Mesenteric fat pad (tissue), 1 donor: ENCODE data around the gene SAMD4A. TPM values are rescaled to one million over a fixed set of nuclear protein-coding genes. Genes with fewer than 3 reads are reported as not detected.
"Not testable (repeated sequence)": the region's sequence is repeated elsewhere in the genome, so short reads cannot be mapped to it uniquely, and the experiment has no call there.

Experiments
- DNase-seq: peaks from one replicate; pipeline ENCODE4 v3.0.0-alpha.2; 2020; ENCODE audit warnings: low spot score
- total RNA-seq: library from RNA; stranded (reverse); fragmentation: NEBNext Ultra II Directional; extraction: Animal tissue kit (Norgen Biotek cat#: 25700); gene quantifications from one replicate; pipeline ENCODE4 v1.2.1, GENCODE V29; 2021
- donor health status: DM: yes; HTN: yes; CAD: no.

Gene SAMD4A
- total RNA-seq, 1 donor from 2014 or later: 110 TPM

DNA sequence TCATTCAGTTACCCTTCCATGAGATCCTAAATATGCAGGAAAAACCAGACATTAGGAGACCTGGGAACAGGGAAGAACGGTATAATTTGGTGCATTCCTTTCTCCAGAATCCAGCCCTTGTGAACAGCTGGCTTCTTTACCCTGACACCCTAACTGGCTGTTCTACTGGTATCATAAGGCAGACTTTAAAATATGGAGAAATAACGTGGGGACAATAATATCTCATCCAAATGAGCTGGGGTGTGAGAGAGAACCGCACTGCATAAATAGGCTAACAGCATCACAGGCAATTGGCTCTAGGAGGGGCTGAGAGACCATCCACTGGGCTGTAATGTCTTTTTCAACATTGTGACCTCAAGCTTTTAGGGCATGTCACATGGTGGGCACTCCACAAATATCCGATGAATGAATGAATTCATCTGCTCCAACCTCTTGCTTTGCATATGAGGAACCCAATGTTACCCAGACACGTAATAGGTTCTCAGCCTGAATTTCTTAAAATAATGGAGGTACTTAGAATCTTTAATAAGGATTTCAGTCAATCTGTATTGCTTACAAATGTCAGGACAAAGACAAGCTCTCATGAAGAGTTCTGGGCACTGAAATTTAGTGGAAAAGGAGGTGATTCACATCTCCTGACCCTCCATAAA lies 157.9 kb downstream of the SAMD4A start:
- no peak for DNase-seq

- DNase-seq: no peak
Measured at GRCh38 chr14:54725998-54726397, 159.1 kb downstream of the SAMD4A start.

DNA sequence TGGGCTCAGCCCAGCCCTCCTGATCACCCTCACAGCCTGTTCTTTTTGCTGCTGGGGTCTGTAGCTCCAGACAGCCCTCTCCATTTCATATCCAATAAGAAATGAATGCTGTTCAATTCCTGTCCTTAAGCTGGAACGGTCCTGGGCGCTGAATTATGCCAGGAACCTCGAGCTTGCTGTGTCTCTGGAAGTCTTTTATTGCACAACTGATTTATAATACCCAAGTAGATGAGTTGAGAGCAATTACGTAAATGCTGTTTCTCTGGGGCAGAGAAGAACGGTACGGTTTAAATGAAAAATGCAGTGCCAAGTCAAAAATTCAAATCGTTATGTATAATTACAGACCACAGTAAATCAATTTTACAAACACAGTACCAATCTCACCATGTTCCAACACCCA lies 161.0 kb downstream of the SAMD4A start:
- no peak for DNase-seq

DNA sequence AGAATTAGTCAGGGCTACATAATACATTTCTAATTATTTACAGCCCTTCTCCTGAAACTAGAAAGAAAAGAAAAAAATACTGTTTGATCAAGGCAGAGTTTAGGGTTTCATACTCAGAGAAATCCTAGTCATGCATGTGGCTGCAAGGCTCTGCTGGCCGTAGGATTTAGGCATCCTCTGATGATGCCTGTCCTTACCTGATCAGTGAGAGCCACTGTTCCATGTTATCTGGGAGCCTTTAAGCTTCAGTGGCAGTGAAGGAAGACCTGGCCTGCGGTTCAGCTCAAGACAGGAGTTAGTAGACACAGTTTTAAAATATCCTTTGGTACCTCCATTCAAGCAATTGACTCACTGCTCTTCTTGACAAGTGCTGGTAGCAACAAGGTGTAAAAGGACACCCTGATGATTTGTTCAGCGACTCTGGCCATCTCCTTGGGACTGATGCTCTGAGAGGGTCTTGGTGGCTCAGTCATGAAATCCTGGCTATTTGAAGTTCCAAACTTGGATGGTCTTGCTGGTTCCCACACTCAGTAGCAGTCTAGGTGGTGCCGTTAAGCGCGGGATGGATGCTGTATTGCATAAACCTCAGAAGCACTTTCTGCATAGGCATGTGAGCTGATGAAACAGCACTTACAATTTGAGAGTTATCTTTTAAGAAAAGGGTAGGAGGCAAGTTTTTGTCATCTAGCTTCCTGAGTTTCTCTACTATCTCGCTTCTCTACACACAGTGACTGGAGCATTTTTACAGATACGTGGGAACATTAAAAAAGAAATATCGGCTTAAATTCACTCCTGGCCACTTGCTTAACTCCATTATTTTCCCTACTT lies 162.0 kb downstream of the SAMD4A start:
- no peak for DNase-seq

GRCh38 chr14:54730156-54730961 lies 163.4 kb downstream of the SAMD4A start:
- DNase-seq: no peak

GRCh38 chr14:54734966-54735365 lies 168.0 kb downstream of the SAMD4A start:
- DNase-seq: no peak

GRCh38 chr14:54735424-54735823 lies 168.5 kb downstream of the SAMD4A start:
- DNase-seq: no peak

DNA sequence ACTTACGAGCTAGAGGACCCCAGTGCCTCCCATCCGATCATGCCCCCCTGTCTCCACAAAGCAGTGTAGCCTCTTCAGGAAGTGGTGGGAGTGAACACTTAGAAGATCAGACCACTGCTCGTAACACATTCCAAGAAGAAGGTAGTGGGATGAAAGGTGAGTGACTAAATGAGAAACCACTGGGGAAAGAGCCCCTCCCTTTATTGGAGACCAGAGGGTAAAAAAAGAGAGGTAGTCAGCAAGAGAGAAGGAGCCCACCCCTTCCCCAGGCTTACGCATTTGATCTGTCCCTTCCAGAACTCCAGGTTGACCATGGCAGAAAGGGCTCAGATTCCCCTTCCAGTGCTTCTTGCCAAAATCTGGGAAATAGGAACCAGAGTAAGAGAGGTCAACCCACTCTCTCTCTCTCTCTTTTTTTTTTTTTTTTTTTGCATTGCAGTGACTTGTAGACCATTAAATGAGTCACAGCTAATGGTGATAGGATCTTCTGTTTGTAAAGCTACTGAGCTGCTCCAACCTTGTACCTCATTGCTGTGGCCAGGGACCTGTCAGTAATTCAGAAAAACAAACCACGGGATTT lies 170.3 kb downstream of the SAMD4A start:
- DNase-seq: no peak

- DNase-seq: no peak
Measured at GRCh38 chr14:54738009-54738408, 171.1 kb downstream of the SAMD4A start.

- DNase-seq: no peak
Measured at GRCh38 chr14:54739514-54739913, 172.6 kb downstream of the SAMD4A start.

DNA sequence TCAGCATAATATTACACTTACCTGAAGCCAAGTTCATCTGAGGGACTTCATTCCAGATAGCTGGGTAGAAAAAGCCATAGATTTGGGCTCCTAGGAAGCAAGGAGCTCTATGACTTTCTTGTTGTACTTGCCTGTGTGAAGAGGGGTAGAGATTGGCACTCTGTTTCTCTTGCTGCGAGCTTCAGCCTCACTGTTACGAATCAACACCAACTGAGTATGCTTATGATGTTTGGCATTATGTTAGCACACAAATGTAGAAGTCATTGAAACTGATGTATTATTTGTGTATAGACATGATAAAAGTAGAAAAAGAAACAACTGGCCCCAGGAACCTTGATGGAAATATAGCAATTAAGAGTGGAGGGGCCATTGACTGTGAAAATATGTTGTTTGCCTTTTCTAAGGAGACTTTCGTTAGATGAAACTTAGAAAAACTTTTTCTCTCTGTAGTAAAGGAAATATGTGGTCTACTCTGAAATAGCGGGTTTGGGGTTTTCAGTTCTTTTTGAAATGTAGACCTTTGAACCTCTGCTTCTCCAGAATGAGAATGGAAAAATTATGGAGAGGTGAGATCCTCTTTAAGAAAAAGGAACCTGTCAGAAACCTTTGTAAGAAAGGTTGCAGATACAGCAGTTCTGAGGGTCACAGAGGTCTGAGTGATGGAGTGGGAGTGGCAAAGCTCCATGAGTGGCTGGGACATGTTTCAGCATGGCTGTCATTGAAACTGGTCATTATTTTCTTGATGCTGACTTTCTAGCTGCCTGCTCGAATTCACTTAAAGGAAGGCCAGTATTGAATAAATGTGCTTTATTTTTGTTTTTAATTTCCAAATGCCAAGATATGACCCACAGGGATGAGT lies 175.8 kb downstream of the SAMD4A start:
- DNase-seq: no peak

DNA sequence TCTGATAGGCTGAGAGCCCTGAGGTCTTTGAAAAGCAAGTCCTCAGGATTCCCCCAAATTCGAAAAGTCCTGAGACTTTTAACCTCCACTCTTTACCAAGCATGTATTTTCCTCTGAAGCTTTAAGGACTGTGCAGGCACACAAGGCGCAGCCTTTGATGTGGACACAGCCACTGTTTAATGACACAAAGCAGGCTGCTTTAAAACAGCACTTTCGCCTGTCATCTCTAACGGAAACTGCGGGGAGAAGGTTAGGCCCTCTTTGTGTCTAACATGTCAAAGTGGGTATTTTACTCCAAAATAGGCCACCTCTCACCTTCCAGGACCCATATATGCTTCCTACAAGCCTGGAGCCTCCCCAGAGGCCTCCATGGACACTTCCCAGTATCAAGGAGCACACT lies 176.5 kb downstream of the SAMD4A start:
- no peak for DNase-seq

- no peak for DNase-seq
Measured at GRCh38 chr14:54746019-54746418, 179.1 kb downstream of the SAMD4A start.

DNA sequence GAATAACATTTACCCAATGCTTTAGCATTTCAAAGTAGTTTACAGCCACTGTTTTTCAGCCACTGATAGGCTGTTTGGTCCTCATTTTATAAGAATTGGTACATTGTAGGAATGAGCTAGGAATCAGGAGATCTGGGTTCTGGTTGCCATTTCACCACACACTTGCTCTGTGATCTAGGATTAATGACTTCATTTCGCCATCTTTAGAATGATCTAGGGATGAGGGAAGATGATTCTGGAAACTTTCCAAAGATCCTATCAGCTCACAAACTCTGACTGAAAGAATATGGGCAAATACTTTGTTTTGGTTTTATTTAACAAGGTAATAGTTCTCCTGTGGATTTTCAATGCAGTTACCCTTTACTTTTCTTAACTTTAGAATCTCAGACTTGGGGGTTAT lies 180.7 kb downstream of the SAMD4A start:
- DNase-seq: no peak

GRCh38 chr14:54749180-54749579 lies 182.3 kb downstream of the SAMD4A start:
- DNase-seq: no peak

DNA sequence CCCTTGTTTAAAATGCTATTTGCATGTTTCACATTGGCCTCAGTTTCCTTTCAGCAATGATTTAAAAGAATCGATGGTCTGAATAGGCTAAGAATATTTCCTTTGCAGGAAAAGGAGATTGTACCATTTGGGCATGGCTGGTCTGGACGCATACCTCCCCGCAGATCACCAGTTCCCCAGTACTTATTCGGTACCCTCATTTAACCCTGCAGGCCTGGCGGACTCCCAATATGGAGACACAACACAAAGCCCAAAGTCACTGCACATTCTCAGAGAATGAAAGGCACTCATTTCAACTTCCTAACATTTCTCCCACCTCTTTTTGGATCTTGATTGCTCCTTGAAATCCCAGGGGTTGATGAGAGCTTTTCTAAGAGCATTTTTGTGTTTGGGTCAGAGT lies 182.8 kb downstream of the SAMD4A start:
- no peak for DNase-seq

DNA sequence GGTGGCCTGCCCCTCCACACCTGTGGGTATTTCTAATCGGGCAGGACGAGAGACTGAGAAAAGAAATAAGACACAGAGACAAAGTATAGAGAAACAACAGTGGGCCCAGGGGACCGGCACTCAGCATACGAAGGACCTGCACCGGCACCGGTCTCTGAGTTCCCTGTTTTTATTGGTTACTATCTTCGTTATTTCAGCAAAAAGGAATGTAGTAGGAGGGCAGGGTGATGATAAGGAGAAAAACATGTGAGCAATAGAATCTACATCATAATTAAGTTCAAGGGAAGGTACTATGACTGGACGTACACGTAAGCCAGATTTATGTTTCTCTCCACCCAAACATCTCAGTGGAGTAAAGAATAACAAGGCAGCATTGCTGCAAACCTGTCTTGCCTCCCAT lies 185.7 kb downstream of the SAMD4A start:
- not testable (repeated sequence) for DNase-seq

- not testable (repeated sequence) for DNase-seq
Measured at GRCh38 chr14:54753396-54753795, 186.5 kb downstream of the SAMD4A start.

DNA sequence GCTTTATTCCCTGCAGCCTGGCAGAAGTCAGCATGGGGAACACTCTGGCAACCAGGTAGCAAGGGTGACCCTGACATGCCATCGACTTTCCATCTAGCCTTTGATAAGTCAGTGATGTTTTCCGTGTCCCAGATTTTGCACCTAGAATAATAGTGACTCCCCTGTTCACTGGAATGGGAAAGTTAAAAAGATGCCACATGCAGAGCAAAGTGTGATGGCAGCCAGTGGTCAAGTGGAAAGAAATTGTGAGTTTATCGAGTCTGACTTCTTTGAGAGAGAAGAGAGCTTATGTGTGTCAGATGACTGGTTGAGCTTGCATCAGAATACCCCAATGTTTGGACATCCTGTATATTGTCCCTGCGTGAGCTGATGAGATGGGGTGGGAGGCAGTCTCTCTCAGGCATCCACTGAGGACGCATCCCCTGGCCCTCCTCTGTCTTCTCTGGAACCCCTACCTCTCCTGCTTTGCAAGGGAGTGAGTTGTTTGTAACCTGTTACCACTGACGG lies 187.2 kb downstream of the SAMD4A start:
- DNase-seq: no peak

GRCh38 chr14:54754623-54755386 lies 187.9 kb downstream of the SAMD4A start:
- DNase-seq: no peak
